C4-2B (cell line): ENCODE results near the gene NADK2.

Experiments
- ZFX ChIP-seq: fragments of 450-650 bp; IDR thresholded peaks from 2 replicates; pipeline ENCODE4 v1.6.1; 2017
- TF ChIP-seq, protein P1 (sequence below): fragments of 450-650 bp; conservative IDR thresholded peaks from 2 replicates; pipeline ENCODE4 v1.5.1; 2017; ENCODE audit warnings: mild to moderate bottlenecking

DNA sequence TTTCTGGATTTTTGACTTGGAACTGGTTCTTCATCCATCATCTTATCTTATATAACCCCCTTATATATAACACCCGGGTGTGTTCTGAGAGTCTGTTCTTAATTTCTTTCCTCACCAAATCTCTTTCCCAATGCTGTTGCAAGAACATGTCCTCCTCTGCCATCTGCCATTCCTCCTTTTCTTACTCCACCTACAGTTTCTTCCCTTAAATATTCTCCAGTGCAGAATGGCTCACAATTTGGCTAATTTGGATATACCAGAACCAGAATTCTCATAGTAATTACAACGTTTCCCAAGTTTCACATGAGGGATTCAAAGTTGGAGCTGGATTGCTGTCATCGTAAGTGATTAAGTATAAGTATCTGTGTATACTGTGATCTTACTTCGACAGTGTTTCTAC lies 61.8 kb downstream of the NADK2 start:
- TF ChIP-seq, protein P1, sequence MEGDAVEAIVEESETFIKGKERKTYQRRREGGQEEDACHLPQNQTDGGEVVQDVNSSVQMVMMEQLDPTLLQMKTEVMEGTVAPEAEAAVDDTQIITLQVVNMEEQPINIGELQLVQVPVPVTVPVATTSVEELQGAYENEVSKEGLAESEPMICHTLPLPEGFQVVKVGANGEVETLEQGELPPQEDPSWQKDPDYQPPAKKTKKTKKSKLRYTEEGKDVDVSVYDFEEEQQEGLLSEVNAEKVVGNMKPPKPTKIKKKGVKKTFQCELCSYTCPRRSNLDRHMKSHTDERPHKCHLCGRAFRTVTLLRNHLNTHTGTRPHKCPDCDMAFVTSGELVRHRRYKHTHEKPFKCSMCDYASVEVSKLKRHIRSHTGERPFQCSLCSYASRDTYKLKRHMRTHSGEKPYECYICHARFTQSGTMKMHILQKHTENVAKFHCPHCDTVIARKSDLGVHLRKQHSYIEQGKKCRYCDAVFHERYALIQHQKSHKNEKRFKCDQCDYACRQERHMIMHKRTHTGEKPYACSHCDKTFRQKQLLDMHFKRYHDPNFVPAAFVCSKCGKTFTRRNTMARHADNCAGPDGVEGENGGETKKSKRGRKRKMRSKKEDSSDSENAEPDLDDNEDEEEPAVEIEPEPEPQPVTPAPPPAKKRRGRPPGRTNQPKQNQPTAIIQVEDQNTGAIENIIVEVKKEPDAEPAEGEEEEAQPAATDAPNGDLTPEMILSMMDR = no peak
- TF ChIP-seq ZFX = no peak
